Activated naive CD4-positive, alpha-beta T cell treated with Interleukin-2 at 50 U/mL for 16 hours (primary cell): ENCODE data around the gene ZXDB.
"Not testable (repeated sequence)": the region's sequence is repeated elsewhere in the genome, so short reads cannot be mapped to it uniquely, and the experiment has no call there.

Experiments
- DNase-seq: peaks from one replicate; pipeline ENCODE4 v3.0.0-alpha.2; 2020

ZXDB gene

DNA sequence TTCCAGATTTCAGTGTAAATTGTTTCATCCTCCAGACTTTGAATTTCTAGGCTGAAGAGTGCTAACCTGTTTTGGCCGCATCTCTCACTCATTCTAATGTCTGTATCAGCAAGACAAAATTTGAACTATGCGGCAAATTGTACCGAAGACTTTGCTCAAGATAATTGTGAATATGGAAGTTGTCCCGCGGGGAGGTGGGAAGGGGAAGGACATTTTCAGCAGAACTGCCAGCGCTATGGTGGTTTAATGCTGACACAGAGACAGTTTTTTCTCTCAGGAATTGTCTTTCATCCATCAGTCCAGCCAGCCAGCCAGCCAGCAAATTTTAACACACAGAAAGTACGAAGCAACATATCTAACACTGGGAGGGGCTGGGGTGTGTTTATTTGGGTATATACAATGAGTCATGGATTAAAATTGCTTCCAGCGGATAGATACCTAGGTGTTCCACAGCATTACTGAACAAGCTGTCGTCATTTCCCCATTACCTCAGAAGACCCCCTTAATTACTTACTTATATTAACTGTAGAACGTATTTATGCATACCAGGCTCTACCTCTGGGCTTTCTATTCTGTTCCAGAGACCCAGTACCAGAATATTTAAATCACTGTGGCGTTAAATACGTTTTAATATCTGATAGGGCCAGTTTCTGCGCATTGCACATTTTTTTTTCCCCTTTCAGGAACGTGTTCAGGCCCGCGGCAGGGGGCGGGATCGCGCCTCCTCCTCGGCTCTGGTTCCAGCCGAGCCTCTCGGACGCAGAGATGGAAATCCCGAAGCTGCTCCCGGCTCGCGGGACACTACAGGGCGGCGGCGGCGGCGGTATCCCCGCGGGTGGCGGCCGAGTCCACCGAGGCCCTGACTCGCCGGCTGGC, at the start of gene ZXDB:
Gene ZXDB (plus strand): TSS at position 728 of the 876 bp plus-strand sequence. CDS start 38 bp downstream, at position 766.
- not testable (repeated sequence) for DNase-seq

DNA sequence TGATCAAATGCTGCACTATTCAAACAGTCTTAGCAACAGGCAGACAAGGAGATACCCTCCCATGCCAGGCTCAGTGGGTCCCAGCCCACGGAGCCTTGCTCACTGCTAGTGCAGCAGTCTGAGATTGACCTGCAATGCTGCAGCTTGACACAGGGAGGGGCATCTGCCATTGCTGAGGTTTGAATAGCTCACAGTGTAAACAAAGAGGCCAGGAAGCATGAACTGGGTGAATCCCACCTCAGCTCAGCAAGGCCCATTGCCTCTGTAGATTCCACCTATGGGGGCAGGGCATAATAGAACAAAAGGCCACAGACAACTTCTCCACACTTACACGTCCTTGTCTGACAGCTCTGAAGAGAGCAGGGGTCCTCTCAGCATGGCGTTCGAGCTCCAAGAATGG, 26.6 kb upstream of the ZXDB start:
- no peak for DNase-seq

DNA sequence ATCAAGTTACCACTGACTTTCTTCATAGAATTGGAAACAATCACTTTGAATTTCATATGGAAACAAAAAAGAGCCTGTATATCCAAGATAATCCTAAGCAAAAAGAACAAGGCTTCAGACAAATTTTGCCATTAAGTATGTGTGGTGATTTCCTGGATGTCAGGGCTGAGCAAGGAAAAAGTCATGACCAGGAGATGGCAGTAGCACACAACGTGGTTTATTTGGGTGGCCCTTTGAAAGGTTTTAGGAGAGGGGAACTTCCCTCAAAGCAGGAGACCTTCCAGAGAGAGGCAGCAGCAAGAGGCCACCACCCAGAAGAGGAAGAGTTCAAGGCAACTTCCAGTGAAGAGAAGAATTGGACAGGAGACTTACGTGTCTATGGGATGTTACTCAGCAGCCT, 18.1 kb upstream of the ZXDB start:
- peak; percentile 14 for DNase-seq

DNA sequence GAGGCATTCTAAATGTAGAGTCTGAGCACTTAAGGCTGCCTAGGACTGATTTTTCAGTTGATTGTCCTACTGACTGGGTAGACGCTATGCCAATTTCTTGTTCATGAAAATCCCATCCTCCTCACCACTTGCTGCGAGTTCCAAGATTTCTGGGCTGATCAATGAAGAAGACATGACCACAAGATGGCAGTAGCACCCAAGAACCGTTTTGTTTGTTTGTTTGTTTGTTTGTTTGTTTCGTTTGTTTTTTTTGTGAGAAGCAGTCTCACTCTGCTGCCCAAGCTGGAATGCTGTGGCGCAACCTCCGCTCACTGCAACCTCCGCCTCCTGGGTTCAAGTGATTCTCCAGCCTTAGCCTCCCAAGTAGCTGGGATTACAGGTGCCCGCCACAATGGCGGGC, 8.9 kb upstream of the ZXDB start:
- not testable (repeated sequence) for DNase-seq

DNA sequence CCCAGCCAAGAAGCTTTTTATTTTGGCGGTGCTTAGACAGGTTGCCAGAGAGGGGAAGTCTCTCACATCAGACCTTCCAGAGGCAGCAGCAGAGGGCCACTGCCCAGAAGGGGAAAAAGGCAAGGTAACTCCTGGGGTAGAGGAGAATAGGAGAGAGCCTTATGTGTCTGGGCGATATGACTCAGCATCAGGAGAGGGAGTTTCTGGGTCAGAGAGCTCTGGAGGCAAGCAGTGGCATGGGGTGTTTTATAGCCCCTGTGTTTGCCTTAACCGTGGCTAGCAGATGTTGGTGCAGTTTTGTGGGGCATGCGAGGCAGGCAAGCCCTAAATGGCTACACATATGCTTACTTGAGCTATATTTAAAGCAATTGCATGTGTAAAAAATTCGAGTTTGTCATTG, 8.3 kb upstream of the ZXDB start:
- DNase-seq, result no peak

DNA sequence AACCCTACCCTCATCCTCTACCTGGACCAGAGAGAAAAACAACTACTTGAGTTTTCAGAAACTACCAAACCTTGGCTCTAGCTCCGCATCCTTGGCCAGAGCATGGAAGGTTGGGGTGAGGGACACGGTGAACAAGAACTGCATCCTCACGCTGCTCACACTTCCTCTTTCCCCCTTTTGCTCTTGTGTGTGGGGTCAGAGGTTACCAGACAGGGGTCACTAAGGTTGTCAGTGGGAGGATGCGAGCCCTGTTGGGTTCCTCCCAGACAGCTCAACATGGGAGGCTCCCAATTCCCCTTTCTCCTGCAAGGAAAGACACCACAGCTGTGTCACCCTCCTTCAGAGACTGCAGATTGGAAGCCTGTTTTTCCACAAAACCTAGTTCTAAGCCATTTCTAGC, 5.5 kb upstream of the ZXDB start:
- DNase-seq, result no peak

DNA sequence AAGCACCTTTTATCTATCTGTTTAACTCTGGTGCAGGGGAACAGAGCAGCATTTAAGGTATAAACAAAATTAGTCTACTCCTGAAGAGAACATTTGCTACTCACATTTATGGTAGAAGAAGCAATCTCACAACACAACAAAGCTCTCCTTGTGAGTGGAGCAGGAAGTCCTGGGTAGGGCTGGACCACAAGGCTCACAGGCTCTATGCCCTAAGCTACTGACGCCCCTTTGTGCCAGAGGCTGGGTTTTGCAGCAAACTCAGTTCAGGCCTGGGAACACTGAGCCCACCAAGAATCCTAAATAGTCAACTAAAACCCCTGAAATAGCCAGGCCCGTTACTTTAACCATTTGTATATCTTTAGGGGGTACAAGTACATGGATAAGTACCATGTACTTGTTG, 4.7 kb upstream of the ZXDB start:
- DNase-seq, result no peak

DNA sequence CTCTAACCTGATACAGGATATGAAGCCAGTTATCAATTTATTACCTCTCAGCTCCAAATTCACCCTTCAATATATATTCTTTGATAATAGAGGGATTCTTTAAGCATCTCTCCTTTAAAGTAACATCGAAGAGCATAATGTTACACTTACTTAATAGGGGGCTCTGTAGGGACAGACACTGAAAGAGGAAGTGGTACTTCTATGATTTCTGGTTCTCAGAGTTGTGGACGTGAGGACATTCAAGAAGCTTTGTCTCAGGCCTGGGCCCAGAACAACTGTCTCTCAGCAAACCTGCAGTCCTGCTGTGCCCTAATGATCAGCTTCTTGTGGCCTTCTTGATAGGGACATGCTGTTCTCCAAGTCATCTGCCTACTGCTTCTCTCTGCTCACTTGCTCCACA, 4.2 kb upstream of the ZXDB start:
- DNase-seq, result no peak

DNA sequence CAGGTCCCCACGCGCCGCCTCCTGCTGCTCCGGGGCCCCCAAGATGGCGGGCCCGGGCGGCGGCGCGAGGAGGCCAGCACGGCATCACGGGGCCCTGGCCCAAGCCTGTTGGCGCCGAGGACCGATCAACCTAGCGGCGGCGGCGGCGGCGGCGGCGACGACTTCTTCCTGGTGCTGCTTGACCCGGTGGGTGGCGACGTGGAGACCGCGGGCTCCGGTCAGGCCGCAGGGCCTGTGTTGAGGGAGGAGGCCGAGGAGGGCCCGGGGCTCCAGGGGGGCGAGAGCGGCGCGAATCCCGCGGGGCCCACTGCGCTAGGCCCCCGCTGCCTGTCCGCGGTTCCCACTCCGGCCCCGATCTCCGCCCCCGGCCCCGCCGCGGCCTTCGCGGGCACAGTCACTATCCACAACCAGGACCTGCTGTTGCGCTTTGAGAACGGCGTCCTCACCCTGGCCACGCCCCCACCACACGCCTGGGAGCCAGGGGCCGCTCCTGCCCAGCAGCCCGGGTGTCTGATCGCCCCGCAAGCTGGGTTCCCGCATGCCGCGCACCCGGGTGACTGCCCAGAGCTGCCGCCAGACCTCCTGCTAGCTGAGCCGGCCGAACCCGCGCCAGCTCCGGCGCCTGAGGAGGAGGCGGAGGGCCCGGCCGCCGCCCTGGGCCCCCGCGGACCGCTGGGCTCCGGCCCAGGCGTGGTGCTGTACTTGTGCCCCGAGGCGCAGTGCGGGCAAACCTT, 516 bp downstream of the ZXDB start:
- peak; percentile 31 for DNase-seq

DNA sequence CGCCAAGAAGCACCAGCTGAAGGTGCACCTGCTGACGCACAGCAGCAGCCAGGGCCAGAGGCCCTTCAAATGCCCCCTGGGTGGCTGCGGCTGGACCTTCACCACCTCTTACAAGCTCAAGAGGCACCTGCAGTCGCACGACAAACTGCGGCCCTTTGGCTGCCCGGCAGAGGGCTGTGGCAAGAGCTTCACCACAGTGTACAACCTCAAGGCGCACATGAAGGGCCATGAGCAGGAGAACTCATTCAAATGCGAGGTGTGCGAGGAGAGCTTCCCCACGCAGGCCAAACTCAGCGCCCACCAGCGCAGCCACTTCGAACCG, 1.0 kb downstream of the ZXDB start:
- DNase-seq, result peak; percentile 17

DNA sequence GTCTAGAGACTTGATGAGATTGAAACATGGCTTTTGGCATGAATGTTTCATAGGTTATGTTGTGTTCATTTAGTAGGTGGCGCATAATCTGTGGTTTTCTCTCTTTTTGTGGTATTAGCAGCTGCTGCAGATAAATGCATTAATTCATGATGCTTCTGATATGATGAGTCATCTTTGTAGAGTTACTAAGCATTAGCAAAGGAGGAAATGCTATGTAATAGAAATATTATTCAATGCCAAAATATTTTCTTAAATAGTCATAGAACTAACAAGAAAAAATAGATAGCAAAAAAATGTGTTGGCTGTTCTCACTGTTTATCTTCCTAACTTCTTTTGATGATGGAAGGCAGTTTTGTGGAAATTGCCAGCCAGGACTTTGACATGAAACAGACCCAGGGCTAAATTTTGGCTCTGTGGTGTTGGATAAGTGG, 3.6 kb downstream of the ZXDB start:
- no peak for DNase-seq

DNA sequence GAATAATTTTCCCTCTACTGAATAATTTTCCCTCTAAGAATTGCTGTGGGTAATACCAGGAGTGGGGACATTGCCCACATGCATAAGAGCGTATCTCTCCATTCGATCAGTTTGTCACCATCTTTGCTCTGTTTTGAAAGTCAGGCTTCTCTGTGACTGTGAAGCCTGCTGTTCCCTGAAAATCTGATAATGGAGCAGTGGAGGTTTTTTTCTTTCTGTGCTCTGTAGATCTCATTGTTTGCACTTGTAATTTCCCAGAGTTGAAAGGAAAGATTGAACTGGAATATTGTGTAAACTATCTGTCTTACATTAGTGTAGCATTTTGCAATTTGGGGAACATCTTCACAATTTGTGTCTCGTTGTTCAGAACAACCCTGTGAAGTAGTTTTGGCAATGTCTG, 4.3 kb downstream of the ZXDB start:
- DNase-seq, result no peak

DNA sequence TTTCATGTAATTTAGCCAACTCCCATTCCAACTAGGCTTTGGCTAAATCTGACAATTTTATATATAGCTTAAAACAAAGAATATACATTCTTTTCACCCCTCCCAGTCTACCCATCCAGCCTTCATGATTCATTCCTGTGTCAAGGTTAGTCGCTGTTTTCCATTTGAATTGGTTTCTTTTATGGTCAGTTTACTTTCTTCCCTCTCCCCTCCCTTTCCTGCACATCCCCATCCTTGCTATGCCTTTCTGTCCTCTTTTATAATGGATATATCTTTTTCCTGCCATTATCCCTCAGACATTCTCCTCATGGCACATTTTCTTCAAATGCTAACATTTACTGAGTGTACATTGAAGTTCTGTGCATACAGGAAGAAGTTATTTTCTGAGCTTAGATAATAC, 4.7 kb downstream of the ZXDB start:
- no peak for DNase-seq

DNA sequence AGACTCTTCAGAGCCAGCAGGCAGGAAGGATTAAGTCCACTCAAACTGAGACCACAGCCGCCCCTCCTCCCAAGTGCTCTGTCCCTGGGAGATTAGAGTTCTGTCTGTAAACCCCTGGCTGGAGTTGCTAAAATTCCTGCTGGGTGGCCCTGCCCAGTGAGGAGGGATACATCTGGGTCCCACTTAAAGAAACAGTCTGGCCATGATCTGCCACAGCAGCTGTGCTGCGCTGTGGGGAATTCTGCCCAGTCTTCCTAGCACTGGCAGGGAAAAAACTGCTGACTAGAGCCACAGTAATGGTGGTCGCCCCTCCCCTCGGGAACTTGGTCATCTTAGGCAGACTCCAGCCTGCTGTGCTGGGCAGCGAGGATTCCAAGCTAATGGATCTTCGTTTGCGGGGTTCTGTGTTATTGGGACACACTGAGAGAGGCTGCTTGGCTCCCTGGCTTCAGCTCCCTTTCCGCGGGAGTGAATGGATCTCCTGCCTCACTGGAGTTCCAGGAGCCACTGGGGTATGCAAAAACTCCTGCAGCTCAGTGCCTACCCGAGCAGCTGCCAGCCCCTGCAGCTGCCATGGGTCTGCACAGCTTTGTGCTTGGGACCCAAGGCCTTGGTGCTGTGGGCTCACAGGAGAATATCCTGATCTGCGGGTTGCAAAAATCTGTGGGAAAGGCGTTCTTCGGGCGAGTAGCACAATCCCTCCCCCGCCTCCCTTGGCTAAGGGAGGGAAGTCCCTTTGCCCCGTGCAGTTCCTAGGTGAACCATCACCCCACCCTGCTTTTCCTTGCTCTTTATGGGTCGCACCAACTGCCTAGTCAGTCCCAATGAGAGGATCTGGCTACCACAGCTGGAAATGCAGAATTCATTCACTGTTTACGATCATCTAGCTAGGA, 15.7 kb downstream of the ZXDB start:
- no peak for DNase-seq

DNA sequence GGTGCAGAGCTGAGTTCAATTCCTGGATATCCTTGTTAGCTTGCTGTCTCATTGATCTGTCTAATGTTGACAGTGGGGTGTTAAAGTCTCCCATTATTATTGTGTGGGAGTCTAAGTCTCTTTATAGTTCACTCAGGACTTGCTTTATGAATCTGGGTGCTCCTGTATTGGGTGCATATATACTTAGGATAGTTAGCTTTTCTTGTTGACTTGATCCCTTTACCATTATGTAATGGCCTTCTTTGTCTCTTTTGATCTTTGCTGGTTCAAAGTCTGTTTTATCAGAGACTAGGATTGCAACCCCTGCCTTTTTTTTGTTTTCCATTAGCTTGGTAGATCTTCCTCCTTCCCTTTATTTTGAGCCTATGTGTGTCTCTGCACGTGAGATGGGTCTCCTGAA, 21.5 kb downstream of the ZXDB start:
- not testable (repeated sequence) for DNase-seq

DNA sequence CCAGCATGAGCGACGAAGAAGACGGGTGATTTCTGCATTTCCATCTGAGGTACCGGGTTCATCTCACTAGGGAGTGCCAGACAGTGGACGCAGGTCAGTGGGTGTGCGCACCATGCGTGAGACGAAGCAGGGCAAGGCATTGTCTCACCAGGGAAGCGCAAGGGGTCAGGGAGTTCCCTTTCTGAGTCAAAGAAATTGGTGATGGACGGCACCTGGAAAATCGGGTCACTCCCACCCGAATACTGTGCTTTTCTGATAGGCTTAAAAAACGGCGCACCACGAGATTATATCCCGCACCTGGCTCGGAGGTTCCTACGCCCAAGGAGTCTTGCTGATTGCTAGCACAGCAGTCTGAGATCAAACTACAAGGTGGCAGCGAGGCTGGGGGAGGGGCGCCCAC, 37.6 kb downstream of the ZXDB start:
- DNase-seq, result not testable (repeated sequence)

DNA sequence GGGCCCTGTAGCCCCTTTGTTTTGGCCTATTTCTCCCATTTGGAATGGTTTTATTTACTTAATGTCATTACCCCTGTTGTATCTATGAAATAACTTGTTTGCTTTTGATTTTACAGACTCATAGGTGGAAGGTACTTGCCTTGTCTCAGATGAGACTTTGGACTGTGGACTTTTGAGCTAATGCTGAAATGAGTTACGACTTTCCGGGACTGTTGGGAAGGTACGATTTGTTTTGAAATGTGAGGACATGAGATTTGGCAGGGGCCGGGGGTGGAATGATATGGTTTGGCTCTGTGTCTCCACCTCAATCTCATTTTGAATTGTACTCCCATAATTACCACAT, 48.8 kb downstream of the ZXDB start:
- DNase-seq, result no peak

DNA sequence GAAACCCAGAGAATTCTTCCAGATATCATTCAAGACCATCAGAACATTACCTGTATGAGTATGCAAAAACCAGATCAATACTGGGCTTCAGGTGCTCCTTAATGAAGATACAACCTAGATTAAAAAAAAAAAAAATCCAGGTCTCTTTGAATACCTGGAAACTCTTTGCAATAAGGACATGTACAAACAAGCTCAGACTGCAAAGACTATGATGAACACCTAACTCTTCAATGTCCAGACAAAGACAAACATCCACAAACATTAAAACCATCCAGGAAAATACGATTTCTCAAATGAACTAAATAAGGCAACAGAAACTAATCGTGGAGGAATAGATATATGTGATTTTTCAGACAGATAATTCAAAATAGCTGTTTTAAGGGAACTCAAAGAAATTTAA, 49.5 kb downstream of the ZXDB start:
- DNase-seq, result no peak

DNA sequence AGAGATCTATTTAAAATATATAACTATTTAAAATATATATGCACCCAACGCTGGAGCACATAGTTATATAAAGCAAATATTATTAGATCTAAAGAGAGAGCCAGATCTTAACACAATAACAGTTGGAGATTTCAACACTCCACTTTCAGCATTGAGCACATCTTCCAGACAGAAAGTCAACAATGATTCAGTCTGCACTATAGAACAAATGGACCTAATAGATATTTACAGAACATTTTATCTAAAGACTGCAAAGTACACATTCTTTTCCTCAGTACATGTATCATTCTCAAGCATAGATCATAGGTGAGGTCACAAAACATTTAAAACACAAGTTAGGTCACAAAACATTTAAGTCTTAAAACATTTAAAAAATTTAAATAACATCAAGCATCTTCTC, 51.9 kb downstream of the ZXDB start:
- DNase-seq, result no peak

DNA sequence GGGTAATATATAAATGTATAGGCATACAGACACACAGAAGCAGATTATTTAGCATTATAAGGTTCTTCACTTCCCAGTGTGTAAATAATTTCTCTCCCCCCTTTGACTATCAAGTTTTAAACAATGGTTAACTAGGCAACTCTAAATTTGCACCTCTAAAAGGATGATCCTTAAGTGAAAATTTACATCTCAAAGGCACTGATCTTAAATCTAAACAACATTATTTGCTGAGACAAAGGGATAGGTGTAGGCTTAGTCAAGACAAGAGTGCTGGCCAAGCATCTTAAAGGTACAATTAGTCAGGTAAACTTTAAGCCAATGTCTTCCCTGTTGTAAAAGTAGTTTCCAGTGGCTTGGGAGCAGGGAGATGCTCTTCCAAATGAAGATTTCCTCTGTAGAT, 55.2 kb downstream of the ZXDB start:
- DNase-seq, result no peak
